ENCODE measurements around the gene ACSM2A. TPM values are rescaled to one million over a fixed set of nuclear protein-coding genes. Genes with fewer than 3 reads are reported as not detected.
"Not testable (repeated sequence)": the region's sequence is repeated elsewhere in the genome, so short reads cannot be mapped to it uniquely, and the experiment has no call there.

The ACSM2A gene
- total and polyA plus RNA-seq, 4 donors = 30.1 to 1,049 (median 392) TPM

DNA sequence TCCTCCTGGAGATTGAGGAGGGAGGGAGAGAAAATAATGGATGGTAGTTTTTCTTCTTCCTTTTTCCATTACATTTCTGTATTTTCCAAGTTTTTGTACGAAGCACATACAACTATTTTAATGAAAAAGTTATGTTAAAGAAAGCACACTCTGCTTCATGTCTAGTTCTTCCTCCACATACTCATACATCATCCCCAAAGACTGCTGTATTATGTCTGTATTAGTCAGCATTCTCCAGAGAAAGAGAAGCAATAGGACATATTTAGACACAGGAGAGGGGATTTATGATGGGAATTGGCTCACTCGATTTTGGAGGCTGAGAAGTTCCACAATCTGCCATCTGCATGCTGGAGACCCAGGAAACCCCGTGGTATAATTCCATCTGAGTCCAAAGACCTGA is 10.1 kb upstream of the ACSM2A start:
- no peak for DNase-seq (ENCODE audit: low spot score)
- no peaks in the 10 kb centered on the region for H3K27me3 ChIP-seq (ENCODE audit: control insufficient read depth in 4 of 4, insufficient read depth in 4 of 4, low read length in 3 of 4)
- TF ChIP-seq FOXA1 (IDR thresholded peaks at IDR 0.05) = no peak
- no peak for TF ChIP-seq YY1 (IDR thresholded peaks at IDR 0.05)
- no peak for TF ChIP-seq TAF1 (conservative IDR thresholded peaks at IDR 0.05)
- no peak for TF ChIP-seq EGR1 (IDR thresholded peaks at IDR 0.05; ENCODE audit: low read depth in 2 of 2)
- no peak for TF ChIP-seq REST (IDR thresholded peaks at IDR 0.05)
- TF ChIP-seq, protein P1, sequence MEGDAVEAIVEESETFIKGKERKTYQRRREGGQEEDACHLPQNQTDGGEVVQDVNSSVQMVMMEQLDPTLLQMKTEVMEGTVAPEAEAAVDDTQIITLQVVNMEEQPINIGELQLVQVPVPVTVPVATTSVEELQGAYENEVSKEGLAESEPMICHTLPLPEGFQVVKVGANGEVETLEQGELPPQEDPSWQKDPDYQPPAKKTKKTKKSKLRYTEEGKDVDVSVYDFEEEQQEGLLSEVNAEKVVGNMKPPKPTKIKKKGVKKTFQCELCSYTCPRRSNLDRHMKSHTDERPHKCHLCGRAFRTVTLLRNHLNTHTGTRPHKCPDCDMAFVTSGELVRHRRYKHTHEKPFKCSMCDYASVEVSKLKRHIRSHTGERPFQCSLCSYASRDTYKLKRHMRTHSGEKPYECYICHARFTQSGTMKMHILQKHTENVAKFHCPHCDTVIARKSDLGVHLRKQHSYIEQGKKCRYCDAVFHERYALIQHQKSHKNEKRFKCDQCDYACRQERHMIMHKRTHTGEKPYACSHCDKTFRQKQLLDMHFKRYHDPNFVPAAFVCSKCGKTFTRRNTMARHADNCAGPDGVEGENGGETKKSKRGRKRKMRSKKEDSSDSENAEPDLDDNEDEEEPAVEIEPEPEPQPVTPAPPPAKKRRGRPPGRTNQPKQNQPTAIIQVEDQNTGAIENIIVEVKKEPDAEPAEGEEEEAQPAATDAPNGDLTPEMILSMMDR (IDR thresholded peaks at IDR 0.05; ENCODE audit: low read depth, low read length, missing input control) = no peak
- TF ChIP-seq, protein P2, sequence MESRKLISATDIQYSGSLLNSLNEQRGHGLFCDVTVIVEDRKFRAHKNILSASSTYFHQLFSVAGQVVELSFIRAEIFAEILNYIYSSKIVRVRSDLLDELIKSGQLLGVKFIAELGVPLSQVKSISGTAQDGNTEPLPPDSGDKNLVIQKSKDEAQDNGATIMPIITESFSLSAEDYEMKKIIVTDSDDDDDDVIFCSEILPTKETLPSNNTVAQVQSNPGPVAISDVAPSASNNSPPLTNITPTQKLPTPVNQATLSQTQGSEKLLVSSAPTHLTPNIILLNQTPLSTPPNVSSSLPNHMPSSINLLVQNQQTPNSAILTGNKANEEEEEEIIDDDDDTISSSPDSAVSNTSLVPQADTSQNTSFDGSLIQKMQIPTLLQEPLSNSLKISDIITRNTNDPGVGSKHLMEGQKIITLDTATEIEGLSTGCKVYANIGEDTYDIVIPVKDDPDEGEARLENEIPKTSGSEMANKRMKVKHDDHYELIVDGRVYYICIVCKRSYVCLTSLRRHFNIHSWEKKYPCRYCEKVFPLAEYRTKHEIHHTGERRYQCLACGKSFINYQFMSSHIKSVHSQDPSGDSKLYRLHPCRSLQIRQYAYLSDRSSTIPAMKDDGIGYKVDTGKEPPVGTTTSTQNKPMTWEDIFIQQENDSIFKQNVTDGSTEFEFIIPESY (IDR thresholded peaks at IDR 0.05) = no peak
- TF ChIP-seq FOXA2 (IDR thresholded peaks at IDR 0.05) = no peak
- TF ChIP-seq SP1 (IDR thresholded peaks at IDR 0.05) = no peak
- TF ChIP-seq RAD21 (IDR thresholded peaks at IDR 0.05) = no peak
- peaks cover 0 to 2% (median 0%) of the 10 kb centered on the region in 4 donors for H3K36me3 ChIP-seq (ENCODE audit: control insufficient read depth in 4 of 4, insufficient read depth in 3 of 4, low read depth in 1 of 4, low read length in 3 of 4)
- 76% methylated on average over 3 of the region's 3 CpGs for WGBS
- H3K27ac ChIP-seq (ENCODE audit: low read depth in 1 of 2, low read length in 2 of 2) = peak overlapping the region; percentile 47 to 91
- no peak overlapping the region for H3K4me3 ChIP-seq (ENCODE audit: low read depth in 1 of 3, low read length in 3 of 3)
- H3K9ac ChIP-seq (ENCODE audit: low read depth in 1 of 2, low read length in 2 of 2) = peak overlapping the region in 1 of 2 donors; percentile 56
- H3K4me1 ChIP-seq (ENCODE audit: control insufficient read depth in 4 of 4, insufficient read depth in 4 of 4, low read length in 3 of 4) = peaks cover 2 to 21% (median 9%) of the 10 kb centered on the region in 4 donors
- no peaks in the 10 kb centered on the region for H3K9me3 ChIP-seq (ENCODE audit: control insufficient read depth in 4 of 4, low read length in 3 of 4)

GRCh38 chr16:20441859-20442258 is 9.5 kb upstream of the ACSM2A start:
- H3K27ac ChIP-seq (ENCODE audit: low read depth in 1 of 2, low read length in 2 of 2) = not testable (repeated sequence)
- WGBS = 96% methylated on average over 3 of the region's 4 CpGs

DNA sequence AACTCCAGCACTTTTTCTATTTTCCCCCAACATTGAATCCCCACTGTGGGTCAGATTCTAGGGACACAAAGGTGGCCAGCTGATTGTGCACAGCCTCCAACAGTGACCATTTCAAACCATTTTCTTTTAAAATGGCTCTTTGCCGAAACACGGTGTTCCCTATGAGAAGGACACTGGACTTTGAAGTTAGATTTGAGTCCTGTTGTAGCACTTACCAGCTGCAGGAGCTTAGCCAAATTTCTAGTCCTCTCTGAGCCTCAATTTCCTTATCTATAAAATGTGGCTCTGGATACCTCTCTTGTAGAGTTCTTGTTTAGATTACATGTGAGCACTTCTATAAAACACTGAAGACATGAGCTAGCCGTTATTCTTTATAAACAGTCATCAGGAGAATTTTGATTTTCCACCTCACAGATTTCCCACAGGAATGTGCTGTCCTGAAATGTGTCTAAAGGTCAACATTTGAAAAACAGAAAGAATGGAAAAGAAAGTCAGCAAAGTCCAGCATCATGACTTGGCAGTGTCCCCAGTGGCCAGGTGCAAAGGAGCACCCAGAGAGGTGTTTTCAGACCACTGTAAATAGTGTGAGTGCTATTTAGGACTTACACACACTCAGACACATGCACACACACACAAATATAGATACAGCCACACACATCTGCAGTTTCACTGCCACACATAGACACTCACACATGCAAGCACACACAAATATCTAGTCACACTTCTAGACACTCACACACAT is 4.5 kb upstream of the ACSM2A start:
- H3K4me1 ChIP-seq (ENCODE audit: control insufficient read depth in 4 of 4, insufficient read depth in 4 of 4, low read length in 3 of 4); H3K36me3 ChIP-seq (ENCODE audit: control insufficient read depth in 4 of 4, insufficient read depth in 3 of 4, low read depth in 1 of 4, low read length in 3 of 4); H3K9me3 ChIP-seq (ENCODE audit: control insufficient read depth in 4 of 4, low read length in 3 of 4); H3K27me3 ChIP-seq (ENCODE audit: control insufficient read depth in 4 of 4, insufficient read depth in 4 of 4, low read length in 3 of 4); H3K9ac ChIP-seq (ENCODE audit: low read depth in 1 of 2, low read length in 2 of 2); H3K4me3 ChIP-seq (ENCODE audit: low read depth in 1 of 3, low read length in 3 of 3); DNase-seq (ENCODE audit: low spot score); H3K27ac ChIP-seq (ENCODE audit: low read depth in 1 of 2, low read length in 2 of 2): not testable (repeated sequence)
- WGBS = no CpG with 5 or more reads among the region's 3 CpGs

More at GRCh38 chr16:20441859-20442258, 9.5 kb upstream of the ACSM2A start:
- H3K36me3 ChIP-seq (ENCODE audit: control insufficient read depth in 4 of 4, insufficient read depth in 3 of 4, low read depth in 1 of 4, low read length in 3 of 4); DNase-seq (ENCODE audit: low spot score); H3K9me3 ChIP-seq (ENCODE audit: control insufficient read depth in 4 of 4, low read length in 3 of 4); H3K27me3 ChIP-seq (ENCODE audit: control insufficient read depth in 4 of 4, insufficient read depth in 4 of 4, low read length in 3 of 4); H3K4me3 ChIP-seq (ENCODE audit: low read depth in 1 of 3, low read length in 3 of 3); H3K9ac ChIP-seq (ENCODE audit: low read depth in 1 of 2, low read length in 2 of 2): not testable (repeated sequence)
- peaks cover 2 to 21% (median 9%) of the 10 kb centered on the region in 4 donors for H3K4me1 ChIP-seq (ENCODE audit: control insufficient read depth in 4 of 4, insufficient read depth in 4 of 4, low read length in 3 of 4)

All from liver (tissue), 9 donors.